ENCODE data around the gene COL1A2.

The COL1A2 gene

GRCh38 chr7:94384315-94384714 lies 10.4 kb upstream of the COL1A2 start:
- DNase-seq (ENCODE audit: low spot score): no peak

- no peak for DNase-seq (ENCODE audit: low spot score)
These were observed 8.3 kb upstream of the COL1A2 start for GRCh38 chr7:94386416-94386815.

GRCh38 chr7:94388540-94388939 lies 6.2 kb upstream of the COL1A2 start:
- DNase-seq (ENCODE audit: low spot score): no peak

GRCh38 chr7:94389381-94389780 lies 5.3 kb upstream of the COL1A2 start:
- no peak for DNase-seq (ENCODE audit: low spot score)

GRCh38 chr7:94391726-94392392 lies 2.8 kb upstream of the COL1A2 start:
- DNase-seq (ENCODE audit: low spot score): no peak

GRCh38 chr7:94392393-94392786 lies 2.3 kb upstream of the COL1A2 start:
- DNase-seq (ENCODE audit: low spot score): no peak

GRCh38 chr7:94393246-94394108 lies 1.2 kb upstream of the COL1A2 start:
- no peak for DNase-seq (ENCODE audit: low spot score)

- DNase-seq (ENCODE audit: low spot score): no peak
These were observed 622 bp upstream of the COL1A2 start for GRCh38 chr7:94394109-94394436.

- DNase-seq (ENCODE audit: low spot score): peak; percentile 24
These were observed 694 bp downstream of the COL1A2 start for GRCh38 chr7:94395141-94396036.

GRCh38 chr7:94396037-94396431 lies 1.3 kb downstream of the COL1A2 start:
- no peak for DNase-seq (ENCODE audit: low spot score)

GRCh38 chr7:94396596-94396995 lies 1.9 kb downstream of the COL1A2 start:
- DNase-seq (ENCODE audit: low spot score): no peak

- DNase-seq (ENCODE audit: low spot score): no peak
These were observed 3.0 kb downstream of the COL1A2 start for GRCh38 chr7:94397722-94398121.

GRCh38 chr7:94398841-94399240 lies 4.1 kb downstream of the COL1A2 start:
- DNase-seq (ENCODE audit: low spot score): no peak

GRCh38 chr7:94400022-94400421 lies 5.3 kb downstream of the COL1A2 start:
- DNase-seq (ENCODE audit: low spot score): no peak

GRCh38 chr7:94400643-94401427 lies 6.1 kb downstream of the COL1A2 start:
- no peak for DNase-seq (ENCODE audit: low spot score)

- DNase-seq (ENCODE audit: low spot score): no peak
These were observed 6.7 kb downstream of the COL1A2 start for GRCh38 chr7:94401428-94401814.

GRCh38 chr7:94403546-94403945 lies 8.9 kb downstream of the COL1A2 start:
- no peak for DNase-seq (ENCODE audit: low spot score)

GRCh38 chr7:94405506-94405905 lies 10.8 kb downstream of the COL1A2 start:
- DNase-seq (ENCODE audit: low spot score): no peak

- DNase-seq (ENCODE audit: low spot score): no peak
These were observed 12.0 kb downstream of the COL1A2 start for GRCh38 chr7:94406696-94407095.

- DNase-seq (ENCODE audit: low spot score): no peak
These were observed 14.7 kb downstream of the COL1A2 start for GRCh38 chr7:94409200-94409948.

Measured in CD4-positive, alpha-beta T cell treated with Interleukin-15 for 4 hours (primary cell).